Stimulated activated CD4-positive, alpha-beta T cell treated with anti-CD3 and anti-CD28 coated beads, Interleukin-2, amount 100 ng/mL, for 24 hours (primary cell): ENCODE data around the gene NBPF20.
"Not testable (repeated sequence)": the region's sequence is repeated elsewhere in the genome, so short reads cannot be mapped to it uniquely, and the experiment has no call there.

ENCODE experiments used
- DNase-seq, 2 donors: peaks; one replicate each; pipeline ENCODE4 v3.0.0-alpha.2; 2020

Gene NBPF20

GRCh38 chr1:145424612-145425435 is 579 bp downstream of the NBPF20 start:
- DNase-seq: peak; percentile 35 to 50

DNA sequence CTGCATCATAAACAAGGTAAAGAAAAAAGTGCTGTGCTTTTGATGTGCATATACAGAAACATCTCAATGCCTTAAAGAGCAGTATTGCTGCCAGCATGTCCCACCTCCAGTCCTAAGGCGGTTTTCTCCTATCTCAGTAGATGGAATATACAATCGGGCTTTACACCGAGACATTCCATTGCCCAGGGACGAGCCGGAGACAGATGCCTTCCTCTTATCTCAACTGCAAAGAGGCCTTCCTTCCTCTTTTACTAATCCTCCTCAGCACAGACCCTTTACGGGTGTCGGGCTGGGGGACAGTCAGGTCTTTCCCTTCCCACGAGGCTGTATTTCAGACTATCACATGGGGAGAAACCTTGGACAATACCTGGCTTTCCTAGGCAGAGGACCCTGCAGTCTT is 10.3 kb downstream of the NBPF20 start:
- DNase-seq: not testable (repeated sequence)

DNA sequence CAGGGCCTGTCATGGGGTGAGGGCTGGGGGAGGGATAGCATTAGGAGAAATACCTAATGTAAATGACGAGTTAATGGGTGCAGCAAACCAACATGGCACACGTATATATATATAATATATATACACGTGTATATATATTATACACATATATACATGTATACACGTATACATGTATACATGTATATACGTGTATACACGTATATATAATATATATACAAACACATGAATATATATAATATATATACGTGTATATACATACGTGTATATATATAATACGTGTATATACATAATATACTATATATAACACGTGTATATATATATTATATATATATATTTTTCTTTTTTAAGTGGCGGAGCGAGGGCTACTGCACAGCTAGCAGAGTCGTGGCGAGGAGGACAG is 18.1 kb downstream of the NBPF20 start:
- not testable (repeated sequence) for DNase-seq

- not testable (repeated sequence) for DNase-seq
These were observed 20.5 kb downstream of the NBPF20 start for GRCh38 chr1:145404949-145405348.

GRCh38 chr1:145400701-145401100 is 24.7 kb downstream of the NBPF20 start:
- not testable (repeated sequence) for DNase-seq
